HG03025 (cell line): Measurements from ENCODE around the gene MEIS1.

Source experiments
- ATAC-seq: cut with Tn5 transposase; IDR thresholded peaks from one replicate; pipeline ENCODE4 v1.9.1; 2021; ENCODE audit warnings: mild to moderate bottlenecking, moderate library complexity; ENCODE audit not compliant: unreplicated experiment, low FRiP score

Gene MEIS1

GRCh38 chr2:66528974-66529724 is 94.2 kb downstream of the MEIS1 start:
- ATAC-seq: no peak

- ATAC-seq: no peak
Measured at GRCh38 chr2:66530651-66531050, 95.7 kb downstream of the MEIS1 start.

- ATAC-seq: no peak
Measured at GRCh38 chr2:66531155-66531554, 96.2 kb downstream of the MEIS1 start.

DNA sequence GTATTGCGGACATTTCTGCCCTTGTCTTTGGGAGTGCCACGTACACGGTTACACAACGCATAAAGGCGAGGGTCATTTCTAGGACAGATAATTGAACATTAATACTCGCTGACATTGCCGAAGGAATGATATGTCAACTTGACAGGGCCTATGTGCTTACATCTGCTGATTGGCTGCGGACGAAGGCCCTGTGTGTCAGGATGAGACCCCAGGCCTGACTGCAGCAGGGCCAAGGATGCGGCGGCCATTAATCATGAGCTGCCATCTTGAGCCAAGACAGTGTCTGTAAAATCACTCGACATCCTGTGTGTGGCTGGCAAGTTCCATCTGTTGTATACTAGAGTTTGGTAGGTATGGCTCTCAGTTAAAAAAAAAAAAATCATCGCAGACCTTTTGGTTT is 96.6 kb downstream of the MEIS1 start:
- no peak for ATAC-seq

DNA sequence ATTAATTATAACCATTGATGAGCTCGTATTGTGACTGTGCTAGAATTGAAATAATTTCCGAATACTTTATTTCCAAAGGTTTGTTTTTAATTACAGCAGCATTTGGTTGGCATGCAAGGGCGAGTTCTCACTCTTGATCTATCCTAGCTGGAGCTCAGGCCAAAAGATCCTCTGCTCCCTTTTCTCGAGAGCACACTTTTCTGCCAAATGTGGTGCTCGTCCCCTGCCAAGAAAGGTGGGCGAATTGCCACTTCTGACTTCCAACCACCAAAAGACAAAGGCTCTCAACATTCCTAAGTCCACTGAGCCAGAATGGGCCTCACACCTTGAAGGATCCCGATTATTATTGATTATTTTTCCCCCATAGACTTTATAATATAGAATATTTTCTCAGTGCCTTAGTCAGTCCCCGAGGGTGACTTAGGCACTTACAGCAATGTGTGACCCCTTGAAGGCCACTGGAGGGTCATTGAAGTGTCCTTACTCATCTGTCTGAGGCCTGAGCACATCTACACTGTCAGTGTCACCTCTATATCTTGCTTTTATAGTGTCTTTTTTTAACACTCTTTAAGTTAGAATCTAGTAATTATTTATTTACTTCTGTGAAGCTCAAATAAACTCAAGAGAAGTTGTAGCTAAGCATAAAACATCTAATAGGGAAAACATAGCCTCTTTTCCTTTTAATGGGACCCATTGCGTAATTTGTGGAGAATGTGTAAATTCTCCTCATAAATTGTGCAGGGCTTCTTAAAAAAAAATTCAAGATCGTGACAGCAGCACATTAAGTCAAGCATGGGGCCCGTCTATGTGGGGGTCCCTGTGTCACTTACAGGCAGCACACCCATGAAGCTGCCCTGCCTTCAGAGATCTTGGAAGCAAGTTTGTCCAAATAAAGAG is 98.3 kb downstream of the MEIS1 start:
- ATAC-seq: no peak

- no peak for ATAC-seq
Measured at GRCh38 chr2:66534461-66534860, 99.5 kb downstream of the MEIS1 start.

DNA sequence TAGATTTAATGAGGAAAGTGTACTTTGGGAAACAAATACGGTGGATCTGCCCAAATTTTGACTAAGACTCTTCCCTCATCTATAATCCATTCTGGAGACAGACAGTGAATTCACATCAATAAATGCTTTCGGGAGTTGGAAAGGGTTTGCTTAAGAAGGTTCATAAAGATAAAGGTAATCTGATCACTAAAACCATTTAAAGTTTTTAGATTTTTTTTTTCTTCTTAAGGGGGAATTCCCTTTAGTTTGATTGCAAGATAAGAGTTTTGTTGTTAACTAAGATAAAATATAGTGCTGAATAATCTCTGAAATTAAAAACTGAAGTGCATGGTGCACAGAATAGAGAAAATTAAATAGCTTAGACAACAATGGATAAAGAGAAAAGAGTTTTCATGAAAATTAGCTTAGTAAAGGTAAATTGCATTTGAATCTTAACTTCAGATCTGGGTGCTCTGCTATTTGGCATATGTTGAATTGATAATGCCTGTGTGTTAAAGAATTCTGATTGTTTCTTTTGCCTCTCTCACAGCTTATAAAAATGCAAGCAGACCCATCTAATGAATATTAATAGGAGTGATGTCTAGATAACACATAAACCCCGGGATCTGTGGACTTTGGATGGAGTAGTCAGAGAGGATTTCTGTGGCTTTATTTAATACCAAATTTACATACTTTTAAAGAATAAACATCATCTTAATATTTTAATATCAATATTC is 100.8 kb downstream of the MEIS1 start:
- ATAC-seq: no peak

GRCh38 chr2:66536290-66536673 is 101.4 kb downstream of the MEIS1 start:
- no peak for ATAC-seq

DNA sequence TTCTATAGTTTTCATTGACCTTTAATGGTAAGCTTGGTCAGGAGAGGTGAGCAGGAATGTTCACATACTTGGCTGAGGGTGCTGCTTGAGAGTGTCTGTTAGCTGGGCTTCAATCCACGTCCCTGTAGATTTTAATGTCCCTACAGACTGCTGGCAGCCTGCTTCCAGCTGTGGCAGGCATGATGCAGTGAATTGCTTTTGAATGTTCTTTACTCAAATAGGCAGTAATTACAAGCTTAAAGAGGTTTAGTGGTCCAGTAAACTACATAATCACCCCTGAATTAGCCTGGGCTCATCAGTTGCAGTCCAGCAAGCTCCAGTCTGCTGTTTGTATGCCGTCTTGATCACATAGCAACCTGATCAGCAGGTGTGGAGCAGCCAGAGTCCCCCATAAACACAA is 102.1 kb downstream of the MEIS1 start:
- ATAC-seq: no peak

GRCh38 chr2:66538291-66538690 is 103.4 kb downstream of the MEIS1 start:
- no peak for ATAC-seq

DNA sequence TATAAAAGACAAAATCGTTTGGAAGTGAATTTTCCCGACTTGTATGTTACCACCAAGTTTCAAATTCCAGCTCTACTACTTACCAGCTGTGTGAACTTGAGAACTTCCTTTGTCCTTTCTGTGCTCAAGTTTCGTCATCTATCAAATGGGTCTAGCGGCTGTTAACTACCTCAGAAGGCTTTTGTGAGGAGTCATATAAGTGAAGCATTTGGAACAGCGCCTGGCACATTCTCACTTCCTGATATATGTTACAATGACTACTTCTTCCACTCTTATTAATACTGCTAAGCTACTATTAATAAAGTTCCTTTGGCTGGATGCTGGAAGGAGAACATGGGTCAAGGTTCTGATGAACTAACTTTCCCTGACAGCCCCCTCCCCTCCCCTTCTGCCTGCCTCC is 104.5 kb downstream of the MEIS1 start:
- no peak for ATAC-seq

GRCh38 chr2:66541646-66542045 is 106.7 kb downstream of the MEIS1 start:
- no peak for ATAC-seq

GRCh38 chr2:66543257-66543767 is 108.4 kb downstream of the MEIS1 start:
- ATAC-seq: no peak

GRCh38 chr2:66544258-66544657 is 109.3 kb downstream of the MEIS1 start:
- ATAC-seq: no peak

GRCh38 chr2:66545258-66545657 is 110.3 kb downstream of the MEIS1 start:
- ATAC-seq: no peak

DNA sequence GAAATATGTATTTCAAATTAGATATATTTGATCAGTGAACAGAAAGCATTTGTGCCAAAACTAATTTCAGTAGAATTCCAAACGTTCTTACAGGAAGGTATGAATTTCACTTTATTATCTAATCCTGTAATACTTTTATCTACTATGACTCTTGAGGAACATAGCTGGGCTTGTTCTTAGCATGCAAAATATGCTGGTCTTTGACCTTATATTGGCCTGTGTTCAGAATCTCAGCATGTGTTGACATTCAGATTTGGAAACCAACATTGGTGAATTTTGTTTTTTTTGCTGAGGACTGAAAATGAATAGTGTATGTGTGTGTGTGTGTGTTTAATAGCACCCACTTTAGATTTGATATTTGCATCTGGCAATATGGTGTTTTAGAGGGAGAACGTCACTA is 112.2 kb downstream of the MEIS1 start:
- no peak for ATAC-seq

DNA sequence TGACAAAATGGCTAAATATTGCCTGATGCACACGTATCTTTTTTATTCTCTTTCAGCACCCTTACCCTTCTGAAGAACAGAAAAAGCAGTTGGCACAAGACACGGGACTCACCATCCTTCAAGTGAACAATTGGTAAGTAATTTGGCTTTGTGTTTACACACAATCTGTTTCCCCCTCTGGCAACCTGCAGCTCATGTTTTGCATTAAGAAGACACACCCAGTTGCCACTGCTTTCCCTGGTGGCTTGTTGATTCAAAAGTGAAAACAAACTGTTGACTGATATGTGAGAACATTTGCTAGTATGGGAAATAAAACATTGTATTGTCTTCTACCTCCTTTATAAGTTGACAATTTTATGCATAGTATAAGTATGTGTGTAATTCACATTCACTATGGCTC is 113.0 kb downstream of the MEIS1 start:
- no peak for ATAC-seq

DNA sequence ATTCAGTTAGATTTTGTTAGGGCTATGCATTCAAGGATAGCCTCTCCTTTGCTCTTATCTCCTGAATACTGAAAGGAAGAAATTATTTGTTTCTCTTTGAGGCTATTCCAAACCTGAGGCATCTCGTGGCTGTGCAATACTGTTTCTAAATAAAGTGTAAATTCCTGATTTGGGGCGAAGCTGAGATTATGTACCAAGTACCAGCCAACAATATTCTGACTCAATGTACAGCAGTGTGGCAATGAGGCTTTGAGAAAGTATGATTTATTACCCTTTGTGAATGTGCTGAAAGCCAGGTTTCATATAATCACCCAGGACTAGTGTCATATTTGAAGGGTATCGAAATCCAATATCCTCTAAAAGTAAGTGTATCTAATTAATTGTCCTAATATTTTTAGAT is 113.5 kb downstream of the MEIS1 start:
- no peak for ATAC-seq

DNA sequence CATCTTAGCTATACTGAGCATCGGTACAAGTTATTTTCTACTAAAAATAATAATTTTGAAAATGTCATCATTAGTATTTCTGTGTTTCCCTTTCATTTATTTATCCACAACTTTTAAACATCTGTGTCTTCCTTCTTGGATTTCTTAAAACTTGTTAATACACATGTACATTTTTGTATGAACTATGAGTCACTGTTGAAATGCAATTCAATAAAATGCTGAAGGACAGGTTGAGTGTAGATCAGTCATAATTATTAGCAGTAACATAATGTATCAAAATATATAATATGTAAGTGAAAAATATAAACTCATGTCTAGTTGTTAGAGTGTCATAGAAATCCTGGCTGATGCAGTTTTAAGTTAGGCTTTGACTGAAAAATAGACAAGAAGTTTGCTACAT is 115.9 kb downstream of the MEIS1 start:
- ATAC-seq: no peak

GRCh38 chr2:66553370-66553769 is 118.4 kb downstream of the MEIS1 start:
- ATAC-seq: no peak

DNA sequence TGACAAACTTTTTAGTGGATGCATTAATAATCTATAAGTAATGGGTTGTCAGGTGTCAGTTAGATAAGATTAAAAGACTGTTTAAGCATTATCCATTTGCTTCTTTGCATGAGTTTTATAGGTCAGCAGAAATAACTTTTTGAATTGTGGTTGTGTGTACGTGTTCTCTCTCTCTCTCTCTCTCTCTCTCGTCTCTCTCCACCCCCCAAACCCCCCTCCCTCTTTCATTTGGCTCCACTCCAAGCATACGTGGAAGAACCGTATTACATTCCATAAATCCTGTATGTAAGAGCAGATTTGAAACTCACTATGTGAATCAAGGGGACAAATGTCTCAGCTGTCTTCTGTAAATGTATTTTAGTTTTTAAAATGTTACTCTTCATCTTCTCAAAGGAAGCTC is 120.2 kb downstream of the MEIS1 start:
- ATAC-seq: no peak
